H7 (cell line): ENCODE measurements around the gene ATG16L1. TPM values are rescaled to one million over a fixed set of nuclear protein-coding genes. Genes with fewer than 3 reads are reported as not detected.

ENCODE experiments used
- DNase-seq: peaks from one replicate; pipeline ENCODE4 v3.0.0; 2012
- H3K27me3 ChIP-seq: 2 replicates; pipeline ENCODE4 v1.6.0; 2011; ENCODE audit warnings: mild to moderate bottlenecking, low read length; ENCODE audit not compliant: control insufficient read depth, insufficient read depth
- H3K36me3 ChIP-seq: replicated peaks from 2 replicates; pipeline ENCODE4 v1.5.1; 2011; ENCODE audit warnings: low read length; ENCODE audit not compliant: control insufficient read depth, insufficient read depth
- H3K4me3 ChIP-seq: 2 replicates; pipeline ENCODE4 v1.5.1; 2011; ENCODE audit warnings: low read depth, mild to moderate bottlenecking, control low read depth, low read length, moderate library complexity; ENCODE audit not compliant: insufficient read depth
- total RNA-seq: library from RNA; depleted of rRNA; stranded (reverse); fragments of >200 nt; shearing (Covaris generic); gene quantifications from 2 replicates; pipeline ENCODE4 v1.2.3, GENCODE V29; 2014

Gene ATG16L1
- total RNA-seq, 1 experiment from 2014 or later = 52.1 TPM

- H3K36me3 ChIP-seq = no peaks in the 10 kb centered on the region
- H3K4me3 ChIP-seq = no peak overlapping the region
- H3K27me3 ChIP-seq = no peaks in the 10 kb centered on the region
- no peak for DNase-seq
Measured at GRCh38 chr2:233218836-233219235, 32.6 kb upstream of the ATG16L1 start.

- Histone ChIP-seq H3K27me3 (no peaks in the 10 kb centered on the region), H3K36me3 (no peaks in the 10 kb centered on the region), H3K4me3 (no peak overlapping the region)
- no peak for DNase-seq
Measured at GRCh38 chr2:233219848-233220247, 31.6 kb upstream of the ATG16L1 start.

- H3K4me3 ChIP-seq = no peak overlapping the region
- no peaks in the 10 kb centered on the region for H3K36me3 ChIP-seq
- no peak for DNase-seq
- H3K27me3 ChIP-seq = no peaks in the 10 kb centered on the region
Measured at GRCh38 chr2:233221378-233222063, 30.0 kb upstream of the ATG16L1 start.

DNA sequence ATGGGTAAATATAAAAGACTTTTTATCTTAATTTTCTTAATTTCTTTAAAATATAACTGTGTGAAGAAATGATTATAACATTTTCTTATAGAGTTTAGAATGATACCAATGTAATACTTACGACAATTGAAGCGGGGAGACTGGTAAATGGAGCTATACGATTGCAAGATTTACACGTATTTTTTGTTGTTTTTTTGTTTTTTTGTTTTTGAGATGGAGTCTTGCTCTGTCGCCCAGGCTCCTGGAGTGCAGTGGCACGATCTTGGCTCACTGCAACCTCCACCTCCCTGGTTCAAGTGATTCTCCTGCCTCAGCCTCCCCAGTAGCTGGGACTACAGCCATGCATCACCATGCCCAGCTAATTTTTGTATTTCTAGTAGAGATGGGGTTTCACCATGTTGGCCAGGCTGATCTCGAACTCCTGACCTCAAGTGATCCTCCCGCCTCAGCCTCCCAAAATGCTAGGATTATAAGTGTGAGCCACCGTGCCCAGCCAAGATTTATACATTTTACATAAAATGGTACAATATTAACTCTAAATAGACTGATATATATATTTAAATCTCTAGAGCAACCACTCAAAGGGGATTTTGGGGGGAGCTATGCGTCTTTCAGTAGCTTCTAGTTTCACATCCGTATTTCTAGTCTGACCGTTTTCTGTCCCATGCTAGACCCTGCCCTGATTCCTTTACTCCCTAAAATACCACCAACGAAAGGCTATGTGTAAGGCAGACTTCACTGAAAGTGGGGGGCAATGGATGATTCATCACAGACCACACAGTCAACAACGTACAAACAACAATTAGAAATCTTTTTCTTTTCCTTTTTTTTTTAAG lies 28.2 kb upstream of the ATG16L1 start:
- DNase-seq = no peak
- Histone ChIP-seq H3K27me3 (no peaks in the 10 kb centered on the region), H3K4me3 (no peak overlapping the region), H3K36me3 (no peaks in the 10 kb centered on the region)

GRCh38 chr2:233225230-233226068 lies 26.0 kb upstream of the ATG16L1 start:
- no peaks in the 10 kb centered on the region for H3K36me3 ChIP-seq
- no peak for DNase-seq
- H3K27me3 ChIP-seq = no peaks in the 10 kb centered on the region
- H3K4me3 ChIP-seq = no peak overlapping the region

- Histone ChIP-seq H3K27me3 (no peaks in the 10 kb centered on the region), H3K36me3 (no peaks in the 10 kb centered on the region), H3K4me3 (no peak overlapping the region)
- no peak for DNase-seq
Measured at GRCh38 chr2:233226511-233227031, 24.9 kb upstream of the ATG16L1 start.

GRCh38 chr2:233227346-233227978 lies 24.0 kb upstream of the ATG16L1 start:
- Histone ChIP-seq H3K27me3 (no peaks in the 10 kb centered on the region), H3K36me3 (no peaks in the 10 kb centered on the region), H3K4me3 (no peak overlapping the region)
- no peak for DNase-seq

GRCh38 chr2:233228376-233228775 lies 23.1 kb upstream of the ATG16L1 start:
- Histone ChIP-seq H3K36me3 (no peaks in the 10 kb centered on the region), H3K4me3 (no peak overlapping the region)

DNA sequence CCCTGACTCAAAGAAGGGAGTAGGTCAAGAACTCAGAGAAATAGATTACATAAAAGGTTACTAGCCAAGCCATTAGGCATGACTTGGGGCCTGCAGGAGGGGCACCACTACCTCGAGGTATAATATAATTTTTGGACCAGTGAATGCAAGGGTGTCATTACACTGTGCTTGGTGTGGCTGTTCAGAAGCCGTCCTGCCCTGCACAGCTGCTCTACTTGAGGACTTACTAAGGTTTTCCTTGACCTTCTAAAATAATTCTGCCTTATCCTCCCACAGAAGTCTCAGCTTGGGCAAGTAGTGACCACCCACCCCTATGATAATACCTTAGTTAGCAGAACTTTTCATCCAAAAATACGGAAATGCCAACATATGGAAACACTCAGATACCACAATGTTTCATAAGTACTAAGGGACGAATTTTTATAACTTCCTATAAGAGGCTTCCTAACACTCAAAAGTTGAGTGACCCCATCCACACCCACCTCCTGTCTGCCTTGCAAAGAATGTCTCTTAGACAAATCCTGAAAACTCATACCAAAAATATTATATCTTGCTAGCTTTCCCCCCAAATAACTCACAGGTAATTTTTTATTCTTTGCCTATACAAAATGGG lies 17.7 kb upstream of the ATG16L1 start:
- no peak for DNase-seq
- Histone ChIP-seq H3K36me3 (no peaks in the 10 kb centered on the region), H3K27me3 (no peaks in the 10 kb centered on the region), H3K4me3 (no peak overlapping the region)

More at GRCh38 chr2:233228376-233228775, 23.1 kb upstream of the ATG16L1 start:
- H3K27me3 ChIP-seq = no peaks in the 10 kb centered on the region
- no peak for DNase-seq

DNA sequence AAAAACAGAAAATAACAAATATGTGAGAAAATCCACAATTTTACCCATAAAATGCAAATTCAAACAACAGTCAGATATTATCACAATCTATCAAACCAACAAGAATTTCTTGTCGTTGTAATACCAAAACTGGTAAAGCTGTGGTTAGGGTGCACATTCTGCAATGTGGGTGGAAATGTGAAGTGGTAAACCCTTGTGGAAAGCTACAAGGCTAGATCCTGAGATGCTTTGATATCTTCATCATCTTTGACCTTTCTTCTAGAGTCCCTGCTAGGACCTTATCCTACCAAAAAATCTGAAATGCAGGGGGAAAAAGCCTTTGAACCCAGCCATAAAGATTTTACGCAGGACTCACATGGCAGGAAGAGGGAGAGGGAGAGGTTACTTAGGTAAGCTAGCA lies 17.2 kb upstream of the ATG16L1 start:
- Histone ChIP-seq H3K27me3 (no peaks in the 10 kb centered on the region), H3K4me3 (no peak overlapping the region), H3K36me3 (no peaks in the 10 kb centered on the region)
- DNase-seq = no peak

DNA sequence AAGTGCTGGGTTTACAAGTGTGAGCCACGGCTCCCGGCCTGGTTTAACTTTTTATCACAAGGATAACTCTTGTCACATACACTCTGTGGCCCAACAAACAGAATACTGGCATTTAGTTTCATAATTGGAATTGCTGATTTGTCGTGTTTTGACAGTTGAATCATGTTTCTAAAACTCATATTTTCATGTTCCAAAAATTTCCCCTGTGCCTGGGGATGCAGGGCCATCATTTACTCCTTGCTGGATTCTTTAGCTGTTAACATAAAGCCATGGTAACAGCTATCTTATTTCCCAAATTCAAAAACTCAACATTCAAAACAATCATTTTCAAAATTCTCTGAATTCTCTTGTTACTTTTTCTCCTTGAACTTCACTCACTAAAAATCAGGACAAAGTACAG lies 16.5 kb upstream of the ATG16L1 start:
- no peak for DNase-seq
- Histone ChIP-seq H3K27me3 (no peaks in the 10 kb centered on the region), H3K4me3 (no peak overlapping the region), H3K36me3 (no peaks in the 10 kb centered on the region)

GRCh38 chr2:233235977-233236376 lies 15.5 kb upstream of the ATG16L1 start:
- peak; percentile 71 for DNase-seq
- Histone ChIP-seq H3K4me3 (no peak overlapping the region), H3K36me3 (no peaks in the 10 kb centered on the region)

DNA sequence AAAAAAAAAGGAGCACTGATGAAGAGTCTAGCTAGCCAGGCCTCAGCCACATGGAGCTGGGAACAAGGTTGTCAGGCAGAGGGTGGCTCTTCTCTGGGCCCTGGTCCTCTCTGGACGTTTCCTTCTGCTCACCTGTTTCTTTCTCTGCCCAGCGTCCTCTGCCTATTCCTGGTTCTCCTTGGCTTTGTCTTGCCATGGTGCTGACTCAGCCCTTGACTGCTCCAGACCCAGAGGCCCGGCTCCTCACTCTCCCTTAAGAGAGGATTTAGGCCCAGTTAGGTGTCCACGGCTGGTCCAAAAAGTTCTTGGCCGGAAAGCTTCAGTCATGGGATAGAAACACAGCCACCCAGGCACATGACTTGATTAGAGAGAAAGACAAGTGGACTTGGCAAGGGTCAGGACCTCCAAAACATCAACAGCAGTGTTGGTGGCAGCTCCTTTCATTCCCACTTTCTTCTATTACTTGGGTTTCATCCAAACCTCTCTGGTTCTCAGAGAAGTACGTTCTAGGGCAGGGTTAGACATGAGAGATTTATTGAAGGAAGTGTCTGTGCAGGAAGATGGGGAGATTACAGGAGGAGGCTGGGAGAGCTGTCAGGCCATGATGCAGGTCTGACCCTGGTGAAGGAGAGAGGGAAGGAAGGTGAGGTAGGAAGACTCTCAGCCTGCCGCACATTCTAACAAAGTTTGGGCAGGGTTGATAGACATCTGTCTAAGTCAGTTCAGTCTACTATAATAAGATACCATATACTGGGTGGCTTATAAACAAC lies 14.5 kb upstream of the ATG16L1 start:
- no peak for DNase-seq
- Histone ChIP-seq H3K27me3 (no peaks in the 10 kb centered on the region), H3K4me3 (no peak overlapping the region), H3K36me3 (no peaks in the 10 kb centered on the region)

More at GRCh38 chr2:233235977-233236376, 15.5 kb upstream of the ATG16L1 start:
- H3K27me3 ChIP-seq = no peaks in the 10 kb centered on the region
